Panc1 (cell line): ENCODE data around the gene QKI.

Source experiments
- POLR2AphosphoS5 ChIP-seq: IDR thresholded peaks from 2 replicates; pipeline ENCODE4 v1.6.1; 2012; ENCODE audit warnings: mild to moderate bottlenecking, low read depth, low read length, moderate library complexity
- TF ChIP-seq, protein P1 (sequence below): fragments of 450-650 bp; IDR thresholded peaks from 2 replicates; pipeline ENCODE4 v1.5.1; 2017; ENCODE audit warnings: mild to moderate bottlenecking

DNA sequence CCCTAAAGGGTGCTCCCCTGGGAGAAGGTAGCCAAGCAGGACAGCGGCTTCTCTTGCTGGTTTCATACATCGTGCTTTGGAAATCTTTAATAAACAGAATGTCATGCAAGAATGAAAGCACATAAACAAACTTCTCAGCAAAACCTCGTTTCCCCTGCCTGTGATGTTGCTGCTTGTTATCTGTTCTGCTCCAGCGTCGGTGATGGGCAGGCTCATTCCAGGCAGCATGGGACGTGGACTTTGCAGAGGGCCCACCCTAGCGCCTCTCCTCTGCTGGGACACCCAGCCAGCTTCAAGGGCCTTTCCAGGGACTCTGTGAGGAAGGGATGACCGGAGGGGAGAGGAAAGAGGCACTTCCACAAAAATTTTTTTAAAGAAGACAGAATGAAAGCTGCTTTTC is 197.7 kb downstream of the QKI start:
- TF ChIP-seq, protein P1, sequence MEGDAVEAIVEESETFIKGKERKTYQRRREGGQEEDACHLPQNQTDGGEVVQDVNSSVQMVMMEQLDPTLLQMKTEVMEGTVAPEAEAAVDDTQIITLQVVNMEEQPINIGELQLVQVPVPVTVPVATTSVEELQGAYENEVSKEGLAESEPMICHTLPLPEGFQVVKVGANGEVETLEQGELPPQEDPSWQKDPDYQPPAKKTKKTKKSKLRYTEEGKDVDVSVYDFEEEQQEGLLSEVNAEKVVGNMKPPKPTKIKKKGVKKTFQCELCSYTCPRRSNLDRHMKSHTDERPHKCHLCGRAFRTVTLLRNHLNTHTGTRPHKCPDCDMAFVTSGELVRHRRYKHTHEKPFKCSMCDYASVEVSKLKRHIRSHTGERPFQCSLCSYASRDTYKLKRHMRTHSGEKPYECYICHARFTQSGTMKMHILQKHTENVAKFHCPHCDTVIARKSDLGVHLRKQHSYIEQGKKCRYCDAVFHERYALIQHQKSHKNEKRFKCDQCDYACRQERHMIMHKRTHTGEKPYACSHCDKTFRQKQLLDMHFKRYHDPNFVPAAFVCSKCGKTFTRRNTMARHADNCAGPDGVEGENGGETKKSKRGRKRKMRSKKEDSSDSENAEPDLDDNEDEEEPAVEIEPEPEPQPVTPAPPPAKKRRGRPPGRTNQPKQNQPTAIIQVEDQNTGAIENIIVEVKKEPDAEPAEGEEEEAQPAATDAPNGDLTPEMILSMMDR: no peak
- TF ChIP-seq POLR2AphosphoS5: no peak
